Stimulated activated CD8-positive, alpha-beta memory T cell treated with anti-CD3 and anti-CD28 coated beads, Interleukin-15, amount 100 ng/mL, for 4 hours (primary cell): ENCODE data around the gene TAF10.

Experiments used
- DNase-seq, 2 donors: peaks; one replicate each; pipeline ENCODE4 v3.0.0-alpha.2; 2020; ENCODE audit warnings: low read depth in 2 of 2

TAF10 gene

GRCh38 chr11:6608726-6609501, 3.1 kb downstream of the TAF10 start:
- DNase-seq, result no peak

GRCh38 chr11:6608011-6608410, 4.0 kb downstream of the TAF10 start:
- DNase-seq, result no peak

- no peak for DNase-seq
Measured at GRCh38 chr11:6607190-6607795, 4.7 kb downstream of the TAF10 start.

GRCh38 chr11:6606471-6607189, 5.4 kb downstream of the TAF10 start:
- DNase-seq, result no peak

- DNase-seq, result no peak
Measured at GRCh38 chr11:6604790-6605189, 7.2 kb downstream of the TAF10 start.

- DNase-seq, result no peak
Measured at GRCh38 chr11:6604081-6604626, 7.9 kb downstream of the TAF10 start.

- DNase-seq, result peak; percentile 72 to 74
Measured at GRCh38 chr11:6603287-6604080, 8.5 kb downstream of the TAF10 start, which contains the start of the genes ILK and RRP8. Gene ILK (plus strand): TSS chr11:6603774. CDS start chr11:6604272, 498 bp downstream. Gene RRP8 (minus strand): TSS chr11:6603616. CDS start chr11:6603502, 114 bp downstream.

- no peak for DNase-seq
Measured at GRCh38 chr11:6602096-6602940, 9.7 kb downstream of the TAF10 start.

- no peak for DNase-seq
Measured at GRCh38 chr11:6601041-6601461, 11.0 kb downstream of the TAF10 start.

GRCh38 chr11:6599881-6600390, 12.1 kb downstream of the TAF10 start:
- no peak for DNase-seq

GRCh38 chr11:6599449-6599848, 12.6 kb downstream of the TAF10 start:
- no peak for DNase-seq

- no peak for DNase-seq
Measured at GRCh38 chr11:6598555-6598954, 13.5 kb downstream of the TAF10 start.

- DNase-seq, result no peak
Measured at GRCh38 chr11:6596239-6596877, 15.7 kb downstream of the TAF10 start.

GRCh38 chr11:6594142-6594768, 17.8 kb downstream of the TAF10 start:
- no peak for DNase-seq

- DNase-seq, result no peak
Measured at GRCh38 chr11:6588018-6588417, 24.0 kb downstream of the TAF10 start.

- DNase-seq, result no peak
Measured at GRCh38 chr11:6587360-6587953, 24.6 kb downstream of the TAF10 start.

- no peak for DNase-seq
Measured at GRCh38 chr11:6586434-6587359, 25.3 kb downstream of the TAF10 start.

GRCh38 chr11:6584528-6584927, 27.5 kb downstream of the TAF10 start:
- DNase-seq, result no peak
